ENCODE results near the gene KCNK10.

The KCNK10 gene

DNA sequence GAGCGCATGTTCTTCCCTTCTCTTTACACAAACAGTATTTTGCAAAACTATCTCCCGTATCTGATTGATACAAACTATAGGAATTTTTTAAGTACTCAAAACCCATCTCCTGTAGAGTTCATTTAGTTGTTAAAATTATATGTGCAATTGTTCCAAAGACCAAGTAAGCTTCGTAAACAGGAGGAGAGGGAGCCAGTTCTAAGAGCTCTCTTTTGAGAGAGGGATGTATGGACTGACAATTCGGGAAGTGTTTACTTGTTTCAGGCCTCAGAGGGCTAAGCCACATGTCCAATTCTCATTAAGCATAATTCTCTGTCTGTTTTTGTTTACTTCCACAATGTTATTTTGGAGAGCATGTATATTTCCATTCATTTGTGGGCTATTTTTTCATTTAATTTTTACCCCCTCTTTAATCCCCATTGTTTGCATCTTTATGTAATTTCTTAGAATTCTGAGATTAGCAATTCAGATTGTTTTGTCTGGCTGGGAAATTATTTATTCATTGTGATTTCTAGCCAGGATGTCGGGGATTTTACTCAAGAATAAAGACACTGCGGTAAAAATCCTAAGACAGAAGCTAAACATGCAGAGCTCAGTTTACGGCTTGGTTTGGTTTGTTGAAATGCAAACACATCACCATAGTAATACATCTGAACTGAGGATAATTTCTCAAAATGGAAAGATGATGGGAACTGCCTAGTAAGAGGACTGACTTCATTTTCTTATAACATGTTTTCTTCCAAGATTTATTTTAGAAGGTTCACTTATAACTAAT is 126.8 kb downstream of the KCNK10 start:
- Histone ChIP-seq H3K27me3 (peaks cover 0 to 10% of the 10 kb centered on the region in 2 donors), H3K9me3 (no peaks in the 10 kb centered on the region), H3K27ac (no peak overlapping the region), H3K4me3 (no peak overlapping the region), H3K4me1 (no peaks in the 10 kb centered on the region), H3K36me3 (no peaks in the 10 kb centered on the region)
- DNase-seq = no peak
- TF ChIP-seq CTCF (IDR thresholded peaks at IDR 0.05) = no peak
- intact Hi-C loops (cut with DNase I; ENCODE audit: low total_unique reads) = no loop called here

DNA sequence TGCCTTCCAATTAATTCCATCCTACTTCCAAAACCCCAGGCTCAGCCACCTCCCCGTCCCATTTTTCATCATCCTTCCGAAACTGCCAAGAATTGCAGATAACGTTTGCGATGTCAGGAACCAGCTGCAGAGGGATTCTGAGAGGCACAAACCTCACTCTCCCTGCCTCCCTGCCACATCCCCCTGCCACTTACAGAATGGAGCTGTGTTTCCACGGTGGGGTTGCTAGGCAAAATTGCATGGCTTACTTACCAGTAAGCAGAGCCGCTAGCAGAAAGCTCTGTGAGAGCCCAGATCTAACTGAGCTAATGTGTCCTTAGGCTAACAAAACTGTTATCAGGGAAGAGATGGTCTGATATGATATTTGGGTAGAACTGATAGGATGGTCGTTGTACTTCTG is 127.4 kb downstream of the KCNK10 start:
- Histone ChIP-seq H3K4me3 (no peak overlapping the region), H3K9me3 (no peaks in the 10 kb centered on the region), H3K36me3 (no peaks in the 10 kb centered on the region), H3K4me1 (no peaks in the 10 kb centered on the region), H3K27me3 (peaks cover 0 to 10% of the 10 kb centered on the region in 2 donors), H3K27ac (no peak overlapping the region)
- no peak for DNase-seq
- intact Hi-C loops (cut with DNase I; ENCODE audit: low total_unique reads) = no loop called here
- no peak for TF ChIP-seq CTCF (IDR thresholded peaks at IDR 0.05)

DNA sequence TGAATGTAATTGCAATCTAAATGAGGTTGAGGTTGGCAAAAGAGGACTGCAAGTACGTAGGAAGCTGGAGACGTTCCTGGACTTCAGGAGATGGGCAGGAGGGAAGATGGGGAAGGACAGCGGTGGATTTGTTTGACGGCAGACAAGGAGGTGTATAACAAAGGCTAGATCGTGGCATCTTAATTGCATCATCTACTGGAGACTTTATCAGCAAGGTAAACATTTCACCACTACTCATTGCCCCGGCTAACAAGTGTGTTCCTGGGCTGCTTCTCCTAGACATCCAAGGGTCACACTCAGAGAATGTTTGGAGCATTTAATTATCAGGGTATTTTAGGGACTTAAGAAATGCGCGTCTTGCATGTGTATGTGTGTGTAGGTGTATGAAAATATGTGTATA is 128.5 kb downstream of the KCNK10 start:
- no peak for TF ChIP-seq CTCF (IDR thresholded peaks at IDR 0.05)
- intact Hi-C loops (cut with DNase I; ENCODE audit: low total_unique reads) = no loop called here
- Histone ChIP-seq H3K4me1 (no peaks in the 10 kb centered on the region), H3K27ac (no peak overlapping the region), H3K9me3 (no peaks in the 10 kb centered on the region), H3K27me3 (peaks cover 0 to 10% of the 10 kb centered on the region in 2 donors), H3K36me3 (no peaks in the 10 kb centered on the region), H3K4me3 (no peak overlapping the region)
- DNase-seq = no peak

DNA sequence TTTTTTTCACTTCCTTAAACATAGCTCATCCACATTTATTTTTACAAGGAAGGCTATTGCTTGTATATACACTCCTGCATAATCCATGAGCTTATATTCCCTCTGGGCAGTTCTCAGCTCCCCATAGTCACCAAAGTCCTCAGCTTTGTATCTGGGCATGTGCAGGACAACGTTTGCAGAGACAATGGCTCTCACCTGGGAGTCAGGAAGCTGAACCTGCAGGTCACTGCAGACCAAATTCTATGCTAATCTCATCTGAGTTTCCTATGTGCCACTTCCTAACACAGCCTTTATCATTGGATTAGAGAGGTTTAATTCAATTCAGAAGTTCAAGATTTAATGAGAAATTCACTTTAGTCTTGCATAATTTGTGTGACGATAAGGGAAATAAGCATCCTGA is 131.5 kb downstream of the KCNK10 start:
- TF ChIP-seq CTCF (IDR thresholded peaks at IDR 0.05) = no peak
- peaks cover 0 to 10% of the 10 kb centered on the region in 2 donors for H3K27me3 ChIP-seq
- no peaks in the 10 kb centered on the region for H3K36me3 ChIP-seq
- H3K4me3 ChIP-seq = no peak overlapping the region
- no peak for DNase-seq
- no peaks in the 10 kb centered on the region for H3K9me3 ChIP-seq
- H3K4me1 ChIP-seq = peaks cover 0 to 4% (median 0%) of the 10 kb centered on the region in 4 donors
- no peak overlapping the region for H3K27ac ChIP-seq
- intact Hi-C loops (cut with DNase I; ENCODE audit: low total_unique reads) = no loop called here

DNA sequence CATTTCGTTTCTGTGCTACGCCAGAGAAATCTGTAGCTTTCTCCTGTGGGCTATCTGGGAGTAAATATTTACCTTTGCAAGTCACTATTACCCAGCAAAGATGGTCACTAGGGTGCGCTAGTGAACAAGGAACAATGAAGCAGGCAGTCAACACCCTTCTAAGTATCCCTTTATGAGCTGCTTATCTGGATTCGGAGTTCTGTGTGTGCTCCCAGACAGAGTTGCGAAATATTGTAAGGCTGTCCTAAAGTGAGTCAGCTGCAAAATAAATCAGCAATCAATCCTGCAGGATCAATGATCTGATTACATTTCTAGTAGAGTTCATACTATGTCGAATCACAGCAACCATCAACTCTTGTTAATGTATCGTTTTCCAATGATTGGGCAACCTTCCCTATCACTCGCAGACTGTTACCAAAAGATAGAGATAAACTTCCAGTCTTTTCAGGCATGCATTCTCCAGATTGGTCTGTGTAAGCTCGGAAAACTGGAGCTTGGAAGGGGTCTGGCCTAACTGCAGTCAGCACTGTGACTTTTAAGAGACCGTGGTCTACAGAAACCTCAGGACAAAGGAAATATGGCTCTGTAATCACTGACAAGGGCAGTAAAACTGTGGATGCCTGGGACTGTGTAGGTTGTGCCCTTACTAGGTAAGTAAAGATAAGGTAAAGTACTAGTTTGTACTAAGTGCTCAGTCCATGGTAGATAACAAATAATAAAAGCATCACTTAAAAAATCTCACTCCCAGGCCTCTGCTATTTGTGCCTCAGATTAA is 133.5 kb downstream of the KCNK10 start:
- H3K9me3 ChIP-seq = no peaks in the 10 kb centered on the region
- peaks cover 0 to 4% (median 0%) of the 10 kb centered on the region in 4 donors for H3K4me1 ChIP-seq
- peaks cover 0 to 14% of the 10 kb centered on the region in 2 donors for H3K27me3 ChIP-seq
- TF ChIP-seq CTCF (IDR thresholded peaks at IDR 0.05) = peak; percentile 17 to 36
- peak in 1 of 2 donors; percentile 85 for DNase-seq
- peak overlapping the region in 1 of 2 donors; percentile 1 for H3K4me3 ChIP-seq
- H3K27ac ChIP-seq = no peak overlapping the region
- intact Hi-C loops (cut with DNase I; ENCODE audit: low total_unique reads) = no loop called here
- H3K36me3 ChIP-seq = no peaks in the 10 kb centered on the region

Measured in tibial artery (tissue), 4 donors.